ENCODE data around the gene PSMD13.
A peak's percentile ranks its signal among the peaks of the same experiment; 100 is the strongest.

Gene PSMD13

DNA sequence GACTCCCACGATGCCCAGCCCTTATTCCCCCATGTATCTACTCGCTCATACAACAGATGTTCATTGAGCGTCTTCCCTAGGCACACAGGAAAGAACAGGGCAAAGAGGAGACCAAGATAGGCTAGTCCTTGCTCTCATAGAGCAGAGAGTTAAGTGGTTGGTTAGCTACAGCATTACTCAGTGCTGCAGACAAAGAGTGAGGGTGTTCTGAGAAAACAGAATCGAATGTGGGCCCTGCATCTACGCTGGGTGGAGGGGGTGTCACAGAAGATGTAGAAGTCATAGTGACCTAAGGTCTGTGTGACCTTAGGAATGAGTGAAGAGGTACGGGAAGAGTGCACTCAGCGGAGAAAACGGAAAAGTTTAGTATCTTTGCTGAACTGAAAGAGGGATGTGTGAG is 12.3 kb downstream of the PSMD13 start:
- H3K27me3 ChIP-seq (replicated peaks): no peaks in the 10 kb centered on the region
- no peak overlapping the region for H3K27ac ChIP-seq
- no peak overlapping the region for H3K4me3 ChIP-seq (ENCODE audit: low read depth, low read length)
- TF ChIP-seq, protein P1, sequence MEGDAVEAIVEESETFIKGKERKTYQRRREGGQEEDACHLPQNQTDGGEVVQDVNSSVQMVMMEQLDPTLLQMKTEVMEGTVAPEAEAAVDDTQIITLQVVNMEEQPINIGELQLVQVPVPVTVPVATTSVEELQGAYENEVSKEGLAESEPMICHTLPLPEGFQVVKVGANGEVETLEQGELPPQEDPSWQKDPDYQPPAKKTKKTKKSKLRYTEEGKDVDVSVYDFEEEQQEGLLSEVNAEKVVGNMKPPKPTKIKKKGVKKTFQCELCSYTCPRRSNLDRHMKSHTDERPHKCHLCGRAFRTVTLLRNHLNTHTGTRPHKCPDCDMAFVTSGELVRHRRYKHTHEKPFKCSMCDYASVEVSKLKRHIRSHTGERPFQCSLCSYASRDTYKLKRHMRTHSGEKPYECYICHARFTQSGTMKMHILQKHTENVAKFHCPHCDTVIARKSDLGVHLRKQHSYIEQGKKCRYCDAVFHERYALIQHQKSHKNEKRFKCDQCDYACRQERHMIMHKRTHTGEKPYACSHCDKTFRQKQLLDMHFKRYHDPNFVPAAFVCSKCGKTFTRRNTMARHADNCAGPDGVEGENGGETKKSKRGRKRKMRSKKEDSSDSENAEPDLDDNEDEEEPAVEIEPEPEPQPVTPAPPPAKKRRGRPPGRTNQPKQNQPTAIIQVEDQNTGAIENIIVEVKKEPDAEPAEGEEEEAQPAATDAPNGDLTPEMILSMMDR (IDR thresholded peaks at IDR 0.05; ENCODE audit: low read depth, low read length, missing control alignments): no peak
- in situ Hi-C loops (cut with HindIII; ENCODE audit: low pct_ligation_motif_present, low sequenced_read_pairs): no loop called here
- peaks cover 71% of the 10 kb centered on the region for H3K36me3 ChIP-seq (replicated peaks)
- no peak for DNase-seq

DNA sequence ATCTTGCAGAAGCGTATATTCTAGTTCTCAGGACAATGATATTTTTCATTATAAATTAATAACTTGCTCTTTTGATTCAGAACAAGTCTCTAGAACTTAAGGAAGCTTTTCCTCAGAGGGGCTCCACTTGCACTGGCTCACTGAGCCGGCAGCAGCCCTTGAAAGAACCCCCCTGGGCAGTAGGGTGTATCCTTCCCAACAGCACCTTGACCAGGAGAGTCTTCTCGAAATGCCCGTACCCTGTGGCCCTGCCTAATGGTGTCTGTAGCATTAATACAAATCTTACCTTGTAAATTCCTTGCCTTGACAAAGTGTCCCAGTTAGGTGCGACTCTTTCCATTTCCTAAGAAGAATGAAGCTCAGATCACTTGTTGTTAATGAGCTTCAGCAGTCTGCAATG is 13.5 kb downstream of the PSMD13 start:
- DNase-seq: no peak
- TF ChIP-seq, protein P1 (IDR thresholded peaks at IDR 0.05; ENCODE audit: low read depth, low read length, missing control alignments): no peak
- no peaks in the 10 kb centered on the region for H3K27me3 ChIP-seq (replicated peaks)
- peaks cover 65% of the 10 kb centered on the region for H3K36me3 ChIP-seq (replicated peaks)
- no peak overlapping the region for H3K27ac ChIP-seq
- H3K4me3 ChIP-seq (ENCODE audit: low read depth, low read length): no peak overlapping the region
- in situ Hi-C loops (cut with HindIII; ENCODE audit: low pct_ligation_motif_present, low sequenced_read_pairs): no loop called here

DNA sequence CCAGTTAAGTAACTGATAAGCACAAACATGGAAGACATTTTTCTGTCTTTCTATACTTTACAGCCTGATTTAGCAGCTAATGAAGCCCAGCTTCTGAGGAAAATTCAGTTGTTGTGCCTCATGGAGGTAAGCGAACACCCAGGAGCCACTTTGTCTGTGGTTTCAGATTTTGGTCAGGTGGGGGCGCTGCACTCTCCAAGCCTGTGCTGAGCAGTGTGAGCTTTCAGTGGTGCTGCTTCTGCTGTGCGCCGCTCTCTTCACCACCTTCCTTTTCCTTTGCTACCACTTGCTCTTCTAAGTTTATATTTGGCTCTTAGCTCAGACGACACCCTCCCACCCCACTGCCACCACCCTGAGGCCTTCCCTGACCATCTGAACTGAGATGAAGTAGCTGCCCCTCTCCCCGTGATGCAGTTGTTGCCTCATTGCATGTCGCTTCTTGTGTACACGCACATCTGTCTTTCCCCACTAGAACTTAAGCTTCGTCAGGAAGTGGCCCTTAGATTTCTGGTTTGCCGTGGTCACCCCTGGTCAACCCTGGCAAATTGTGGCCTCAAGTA is 14.0 kb downstream of the PSMD13 start:
- in situ Hi-C loops (cut with HindIII; ENCODE audit: low pct_ligation_motif_present, low sequenced_read_pairs): no loop called here
- TF ChIP-seq, protein P1 (IDR thresholded peaks at IDR 0.05; ENCODE audit: low read depth, low read length, missing control alignments): peak; percentile 80
- no peaks in the 10 kb centered on the region for H3K27me3 ChIP-seq (replicated peaks)
- H3K27ac ChIP-seq: no peak overlapping the region
- H3K36me3 ChIP-seq (replicated peaks): peaks cover 61% of the 10 kb centered on the region
- peak; percentile 60 for DNase-seq
- no peak overlapping the region for H3K4me3 ChIP-seq (ENCODE audit: low read depth, low read length)

DNA sequence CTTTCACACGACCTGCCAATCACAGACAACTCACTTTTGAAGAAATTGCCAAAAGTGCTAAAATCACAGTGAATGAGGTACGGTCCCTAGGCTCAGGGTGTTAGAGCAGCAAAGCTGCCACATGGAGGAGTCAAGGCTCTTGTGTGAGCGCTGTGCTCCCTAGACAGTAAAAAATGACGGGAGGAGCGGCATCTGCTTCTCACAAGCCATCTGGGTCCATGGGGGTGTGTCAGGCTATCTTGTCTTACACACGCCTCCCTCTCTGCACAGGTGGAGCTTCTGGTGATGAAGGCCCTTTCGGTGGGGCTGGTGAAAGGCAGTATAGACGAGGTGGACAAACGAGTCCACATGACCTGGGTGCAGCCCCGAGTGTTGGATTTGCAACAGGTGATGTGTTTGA is 14.8 kb downstream of the PSMD13 start:
- DNase-seq: no peak
- peaks cover 56% of the 10 kb centered on the region for H3K36me3 ChIP-seq (replicated peaks)
- TF ChIP-seq, protein P1 (IDR thresholded peaks at IDR 0.05; ENCODE audit: low read depth, low read length, missing control alignments): no peak
- in situ Hi-C loops (cut with HindIII; ENCODE audit: low pct_ligation_motif_present, low sequenced_read_pairs): no loop called here
- no peak overlapping the region for H3K4me3 ChIP-seq (ENCODE audit: low read depth, low read length)
- no peaks in the 10 kb centered on the region for H3K27me3 ChIP-seq (replicated peaks)
- no peak overlapping the region for H3K27ac ChIP-seq

DNA sequence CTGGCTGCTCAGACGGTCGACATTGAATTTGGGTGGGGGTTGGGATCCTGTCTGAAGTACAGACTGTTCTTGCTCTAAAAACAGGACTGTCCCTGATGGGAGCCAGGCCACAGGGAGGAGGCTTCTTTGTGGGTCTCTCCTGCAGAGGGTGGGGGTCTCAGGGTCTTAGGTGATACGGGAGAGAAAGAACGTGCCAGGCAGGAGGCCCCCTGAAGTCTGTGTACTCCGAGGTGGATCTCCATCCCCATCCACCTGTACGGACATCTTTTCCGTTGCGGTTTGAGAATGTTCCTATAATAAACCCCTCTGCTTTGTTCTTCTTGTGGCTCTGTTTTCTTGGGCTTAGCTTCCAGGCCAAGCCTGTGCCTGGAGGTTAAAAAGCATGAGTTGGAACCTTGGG is 15.9 kb downstream of the PSMD13 start:
- TF ChIP-seq, protein P1 (IDR thresholded peaks at IDR 0.05; ENCODE audit: low read depth, low read length, missing control alignments): no peak
- peaks cover 51% of the 10 kb centered on the region for H3K36me3 ChIP-seq (replicated peaks)
- H3K27me3 ChIP-seq (replicated peaks): no peaks in the 10 kb centered on the region
- no peak overlapping the region for H3K4me3 ChIP-seq (ENCODE audit: low read depth, low read length)
- in situ Hi-C loops (cut with HindIII; ENCODE audit: low pct_ligation_motif_present, low sequenced_read_pairs): no loop called here
- DNase-seq: no peak
- H3K27ac ChIP-seq: no peak overlapping the region

Measured in brain microvascular endothelial cell (primary cell).